ENCODE results near the gene TDRD1.

GRCh38 chr10:114189700-114190099 lies 10.5 kb downstream of the TDRD1 start:
- TF ChIP-seq ZFP3 (CRISPR knock-in tag; IDR thresholded peaks at IDR 0.05) = no peak
- no peak for TF ChIP-seq GLIS3 (CRISPR knock-in tag; IDR thresholded peaks at IDR 0.05)
- no peak for TF ChIP-seq PATZ1 (CRISPR knock-in tag; IDR thresholded peaks at IDR 0.05; ENCODE audit: borderline replicate concordance)
- no peak for TF ChIP-seq POU6F1 (CRISPR knock-in tag; IDR thresholded peaks at IDR 0.05; ENCODE audit: borderline replicate concordance, low read depth)
- TF ChIP-seq CSDC2 (CRISPR knock-in tag; IDR thresholded peaks at IDR 0.05) = no peak
- no peak for TF ChIP-seq ZFP30 (CRISPR knock-in tag; IDR thresholded peaks at IDR 0.05)
- TF ChIP-seq RARB (CRISPR knock-in tag; IDR thresholded peaks at IDR 0.05) = no peak
- no peak for TF ChIP-seq OSR1 (CRISPR knock-in tag; IDR thresholded peaks at IDR 0.05)
- TF ChIP-seq ZNF565 (CRISPR knock-in tag; conservative IDR thresholded peaks at IDR 0.05; ENCODE audit: low read depth) = no peak
- no peak for TF ChIP-seq ISL1 (CRISPR knock-in tag; IDR thresholded peaks at IDR 0.05)
- no peak for TF ChIP-seq ARNTL (CRISPR knock-in tag; IDR thresholded peaks at IDR 0.05; ENCODE audit: borderline replicate concordance, low read depth)
- TF ChIP-seq TCF4 (CRISPR knock-in tag; IDR thresholded peaks at IDR 0.05; ENCODE audit: borderline replicate concordance) = no peak

All from SK-N-SH treated with all-trans-retinoic acid at 6 μM for 48 hours (cell line).